Measurements from ENCODE around the gene PCCA.

DNA sequence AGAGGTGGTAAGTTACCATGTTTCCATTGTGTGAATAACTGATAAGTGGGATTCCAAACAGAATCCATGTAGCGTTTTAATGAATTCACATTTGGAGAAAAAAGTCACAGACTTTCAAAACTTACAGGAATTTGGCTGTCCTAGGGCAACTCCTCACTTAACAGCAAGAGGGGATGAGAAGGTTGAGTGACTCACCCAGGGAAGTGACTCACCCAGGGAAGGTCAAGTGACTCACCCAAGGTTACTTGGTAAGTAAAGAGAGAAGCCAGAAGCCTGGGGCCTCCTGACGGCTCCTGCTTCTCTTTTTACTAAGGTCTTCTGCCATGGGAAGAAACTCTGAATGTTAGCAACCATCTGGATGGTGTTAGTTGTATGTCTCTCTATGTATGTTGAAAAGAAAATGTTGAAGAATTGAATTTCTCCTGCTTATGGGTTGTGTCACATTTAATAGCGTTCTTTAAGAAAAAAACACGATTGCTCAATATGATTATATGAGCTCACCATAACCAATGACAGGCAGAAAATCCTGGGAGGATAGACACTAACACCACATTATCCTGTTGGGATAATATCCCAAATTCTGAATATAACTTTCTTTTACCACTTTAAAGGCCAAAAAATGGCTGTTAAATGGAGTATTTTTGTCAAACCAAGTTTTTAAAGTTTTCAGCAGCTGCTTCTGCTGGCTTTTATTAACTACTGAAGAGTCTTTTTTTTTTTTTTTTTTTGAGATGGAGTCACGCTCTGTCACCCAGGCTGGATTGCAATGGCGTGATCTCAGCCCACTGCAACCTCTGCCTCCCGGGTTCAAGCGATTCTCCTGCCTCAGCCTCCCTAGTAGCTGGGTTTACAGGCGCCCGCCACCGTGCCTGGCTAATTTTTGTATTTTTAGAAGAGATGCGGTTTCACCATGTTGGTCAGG, 304.1 kb downstream of the PCCA start:
- TF ChIP-seq, protein P1, sequence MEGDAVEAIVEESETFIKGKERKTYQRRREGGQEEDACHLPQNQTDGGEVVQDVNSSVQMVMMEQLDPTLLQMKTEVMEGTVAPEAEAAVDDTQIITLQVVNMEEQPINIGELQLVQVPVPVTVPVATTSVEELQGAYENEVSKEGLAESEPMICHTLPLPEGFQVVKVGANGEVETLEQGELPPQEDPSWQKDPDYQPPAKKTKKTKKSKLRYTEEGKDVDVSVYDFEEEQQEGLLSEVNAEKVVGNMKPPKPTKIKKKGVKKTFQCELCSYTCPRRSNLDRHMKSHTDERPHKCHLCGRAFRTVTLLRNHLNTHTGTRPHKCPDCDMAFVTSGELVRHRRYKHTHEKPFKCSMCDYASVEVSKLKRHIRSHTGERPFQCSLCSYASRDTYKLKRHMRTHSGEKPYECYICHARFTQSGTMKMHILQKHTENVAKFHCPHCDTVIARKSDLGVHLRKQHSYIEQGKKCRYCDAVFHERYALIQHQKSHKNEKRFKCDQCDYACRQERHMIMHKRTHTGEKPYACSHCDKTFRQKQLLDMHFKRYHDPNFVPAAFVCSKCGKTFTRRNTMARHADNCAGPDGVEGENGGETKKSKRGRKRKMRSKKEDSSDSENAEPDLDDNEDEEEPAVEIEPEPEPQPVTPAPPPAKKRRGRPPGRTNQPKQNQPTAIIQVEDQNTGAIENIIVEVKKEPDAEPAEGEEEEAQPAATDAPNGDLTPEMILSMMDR (conservative IDR thresholded peaks at IDR 0.05; ENCODE audit: low read depth in 2 of 2) = no peak
- TF ChIP-seq, protein P2, sequence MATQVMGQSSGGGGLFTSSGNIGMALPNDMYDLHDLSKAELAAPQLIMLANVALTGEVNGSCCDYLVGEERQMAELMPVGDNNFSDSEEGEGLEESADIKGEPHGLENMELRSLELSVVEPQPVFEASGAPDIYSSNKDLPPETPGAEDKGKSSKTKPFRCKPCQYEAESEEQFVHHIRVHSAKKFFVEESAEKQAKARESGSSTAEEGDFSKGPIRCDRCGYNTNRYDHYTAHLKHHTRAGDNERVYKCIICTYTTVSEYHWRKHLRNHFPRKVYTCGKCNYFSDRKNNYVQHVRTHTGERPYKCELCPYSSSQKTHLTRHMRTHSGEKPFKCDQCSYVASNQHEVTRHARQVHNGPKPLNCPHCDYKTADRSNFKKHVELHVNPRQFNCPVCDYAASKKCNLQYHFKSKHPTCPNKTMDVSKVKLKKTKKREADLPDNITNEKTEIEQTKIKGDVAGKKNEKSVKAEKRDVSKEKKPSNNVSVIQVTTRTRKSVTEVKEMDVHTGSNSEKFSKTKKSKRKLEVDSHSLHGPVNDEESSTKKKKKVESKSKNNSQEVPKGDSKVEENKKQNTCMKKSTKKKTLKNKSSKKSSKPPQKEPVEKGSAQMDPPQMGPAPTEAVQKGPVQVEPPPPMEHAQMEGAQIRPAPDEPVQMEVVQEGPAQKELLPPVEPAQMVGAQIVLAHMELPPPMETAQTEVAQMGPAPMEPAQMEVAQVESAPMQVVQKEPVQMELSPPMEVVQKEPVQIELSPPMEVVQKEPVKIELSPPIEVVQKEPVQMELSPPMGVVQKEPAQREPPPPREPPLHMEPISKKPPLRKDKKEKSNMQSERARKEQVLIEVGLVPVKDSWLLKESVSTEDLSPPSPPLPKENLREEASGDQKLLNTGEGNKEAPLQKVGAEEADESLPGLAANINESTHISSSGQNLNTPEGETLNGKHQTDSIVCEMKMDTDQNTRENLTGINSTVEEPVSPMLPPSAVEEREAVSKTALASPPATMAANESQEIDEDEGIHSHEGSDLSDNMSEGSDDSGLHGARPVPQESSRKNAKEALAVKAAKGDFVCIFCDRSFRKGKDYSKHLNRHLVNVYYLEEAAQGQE (IDR thresholded peaks at IDR 0.05; ENCODE audit: unreplicated experiment) = no peak
- TF ChIP-seq EZH2 (IDR thresholded peaks at IDR 0.05; ENCODE audit: low read depth, unreplicated experiment) (no peak), POLR2AphosphoS5 (IDR thresholded peaks at IDR 0.05; ENCODE audit: low read depth) (no peak), CREB1 (CRISPR knock-in tag; IDR thresholded peaks at IDR 0.05; ENCODE audit: low read depth) (no peak), EZH2phosphoT487 (IDR thresholded peaks at IDR 0.05; ENCODE audit: unreplicated experiment) (no peak), JUNB (IDR thresholded peaks at IDR 0.05; ENCODE audit: unreplicated experiment) (no peak)

Measured in GM23338 (cell line).